ENCODE data around the gene POFUT2.

Gene POFUT2

DNA sequence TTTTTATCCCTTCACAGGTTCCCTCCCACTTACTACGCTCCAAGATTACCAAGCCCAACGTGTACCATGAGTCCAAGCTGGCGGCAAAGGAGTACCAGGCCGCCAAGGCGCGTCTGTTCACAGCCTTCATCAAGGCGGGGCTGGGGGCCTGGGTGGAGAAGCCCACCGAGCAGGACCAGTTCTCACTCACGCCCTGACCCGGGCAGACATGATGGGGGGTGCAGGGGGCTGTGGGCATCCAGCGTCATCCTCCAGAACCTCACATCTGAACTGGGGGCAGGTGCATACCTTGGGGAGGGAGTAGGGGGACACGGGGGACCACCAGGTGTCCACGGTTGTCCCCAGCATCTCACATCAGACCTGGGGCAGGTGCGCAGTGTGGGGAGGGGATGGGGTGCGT, 65.7 kb downstream of the POFUT2 start:
- DNase-seq (ENCODE audit: low read depth) = no peak

DNA sequence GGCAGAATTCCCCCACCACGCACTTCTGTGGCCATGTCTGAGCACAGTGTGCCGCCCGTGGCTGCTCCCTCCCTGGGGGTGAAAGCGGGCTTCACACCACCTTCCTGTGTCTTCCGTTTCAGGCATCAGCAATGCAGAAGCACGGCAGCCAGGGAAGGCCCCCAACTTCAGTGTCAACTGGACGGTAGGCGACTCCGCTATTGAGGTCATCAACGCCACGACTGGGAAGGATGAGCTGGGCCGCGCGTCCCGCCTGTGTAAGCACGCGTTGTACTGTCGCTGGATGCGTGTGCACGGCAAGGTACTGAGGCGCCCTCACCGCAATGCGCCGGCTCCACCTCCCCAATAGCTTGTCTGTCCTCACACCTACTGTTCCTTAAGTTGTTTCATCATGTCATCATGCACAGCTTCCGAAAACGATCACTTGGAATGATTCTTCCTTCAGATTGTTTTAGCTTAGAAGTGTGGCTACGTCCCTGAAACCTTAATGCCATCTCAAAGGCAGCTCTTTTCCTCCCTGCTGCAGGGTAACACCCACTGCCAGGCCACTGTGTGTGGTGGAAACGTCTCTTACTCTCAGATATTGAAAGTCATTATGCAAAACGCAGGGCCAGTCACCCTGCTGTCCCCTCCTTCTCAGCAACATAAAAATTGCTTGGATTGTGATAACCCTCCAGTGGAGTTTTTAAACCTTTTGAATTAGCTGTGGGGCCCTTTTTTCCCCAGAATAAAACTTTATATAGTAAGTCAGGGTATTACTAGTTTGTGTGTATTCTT, 66.8 kb downstream of the POFUT2 start:
- DNase-seq (ENCODE audit: low read depth) = no peak

DNA sequence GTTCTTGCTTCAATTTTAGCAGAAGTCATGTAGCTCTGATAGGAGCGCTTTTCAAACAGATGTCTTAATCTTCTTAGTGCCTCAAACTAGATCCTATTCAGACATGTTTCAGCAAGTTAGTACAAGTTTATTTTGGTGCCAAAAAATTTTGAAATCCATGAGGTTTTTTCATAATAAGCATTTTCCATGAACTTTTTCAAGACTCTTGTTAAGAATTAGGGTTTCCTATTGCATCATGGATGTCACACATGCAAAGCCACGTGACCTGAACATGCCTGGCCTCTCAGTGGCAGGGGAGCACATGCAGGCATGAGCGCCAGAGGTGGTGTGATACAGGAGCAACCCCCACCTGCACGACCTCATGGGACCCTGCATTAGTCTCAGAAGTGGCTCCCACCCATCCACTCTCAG, 67.6 kb downstream of the POFUT2 start:
- no peak for DNase-seq (ENCODE audit: low read depth)

DNA sequence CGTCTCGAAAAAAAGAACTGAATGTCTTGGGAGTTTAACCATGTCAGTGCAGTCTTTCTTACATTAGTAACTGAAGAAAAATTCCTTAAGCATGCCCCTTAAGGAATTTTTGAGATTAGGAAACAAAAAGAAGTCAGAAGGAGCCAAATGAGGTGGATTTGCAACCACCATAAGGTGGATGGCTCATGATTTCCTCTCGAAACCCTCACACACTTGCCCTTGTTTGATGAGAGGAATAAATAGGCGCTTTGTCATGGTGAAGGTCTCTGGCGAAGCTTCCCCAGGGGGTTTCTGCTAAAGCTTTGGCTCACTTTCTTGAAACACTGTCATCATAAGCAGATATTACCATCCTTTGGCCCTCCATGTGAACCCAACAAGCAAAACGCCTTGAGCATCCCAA, 68.2 kb downstream of the POFUT2 start:
- DNase-seq (ENCODE audit: low read depth) = no peak

DNA sequence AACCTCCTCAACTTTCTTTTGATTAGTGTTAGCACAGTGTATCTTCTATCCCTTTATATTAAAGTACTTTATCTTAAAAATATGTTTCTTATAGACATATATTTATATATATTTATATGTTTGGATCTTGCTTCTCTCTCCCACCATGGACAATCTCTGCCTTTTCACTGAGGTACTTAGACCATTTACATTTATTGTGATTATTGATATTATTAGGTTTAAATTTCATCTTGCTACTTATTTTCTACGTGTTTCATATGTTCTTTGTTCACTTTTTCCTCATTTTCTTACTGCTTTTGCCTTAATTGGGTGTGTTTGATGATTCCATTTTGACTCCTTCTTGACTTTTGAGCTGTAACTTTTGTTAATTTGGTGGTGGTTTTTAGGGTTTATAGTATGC, 70.7 kb downstream of the POFUT2 start:
- DNase-seq (ENCODE audit: low read depth) = no peak

DNA sequence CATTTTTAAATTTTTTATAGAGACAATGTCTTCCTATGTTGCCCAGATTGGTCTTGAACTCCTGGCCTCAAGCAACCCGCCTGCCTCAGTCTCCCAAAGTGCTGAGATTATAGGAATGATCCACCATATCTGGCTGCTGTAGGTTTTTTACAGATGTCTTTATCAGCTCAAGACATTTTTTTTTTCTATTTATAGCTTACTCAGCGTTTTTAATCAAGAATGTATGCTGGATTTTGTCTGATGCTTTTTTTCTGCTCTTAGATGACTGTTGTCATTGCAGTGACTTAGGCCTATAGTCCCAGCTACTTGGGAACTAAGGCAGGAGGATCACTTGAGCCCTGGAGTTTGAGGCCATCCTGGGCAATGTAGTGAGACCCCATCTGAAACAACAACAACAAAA, 72.5 kb downstream of the POFUT2 start:
- DNase-seq (ENCODE audit: low read depth) = no peak
